Cardiac fibroblast (primary cell): ENCODE results near the gene CACNA1D.
A peak's percentile ranks its signal among the peaks of the same experiment; 100 is the strongest.

Experiments used
- DNase-seq, 2 donors: peaks; one replicate each; pipeline versions ENCODE4 v3.0.0 to v3.0.0-alpha.2; 2010; ENCODE audit warnings: low read depth in 2 of 2
- H3K4me3 ChIP-seq, 2 donors: replicated peaks in 1 of 2; 1 replicate in 1 of 2; 2 replicates in 1 of 2; pipeline ENCODE4 v1.5.1; 2011; ENCODE audit warnings: low read depth in 2 of 2, low read length in 2 of 2, mild to moderate bottlenecking in 2 of 2, moderate library complexity in 1 of 2
- TF ChIP-seq, protein P1 (sequence below): IDR thresholded peaks from one replicate; pipeline ENCODE4 v1.5.1; 2011; ENCODE audit warnings: low read depth, mild to moderate bottlenecking, low read length, inconsistent platforms

The CACNA1D gene

GRCh38 chr3:53665608-53666425, 171.4 kb downstream of the CACNA1D start:
- H3K4me3 ChIP-seq, result no peak overlapping the region
- TF ChIP-seq, protein P1, sequence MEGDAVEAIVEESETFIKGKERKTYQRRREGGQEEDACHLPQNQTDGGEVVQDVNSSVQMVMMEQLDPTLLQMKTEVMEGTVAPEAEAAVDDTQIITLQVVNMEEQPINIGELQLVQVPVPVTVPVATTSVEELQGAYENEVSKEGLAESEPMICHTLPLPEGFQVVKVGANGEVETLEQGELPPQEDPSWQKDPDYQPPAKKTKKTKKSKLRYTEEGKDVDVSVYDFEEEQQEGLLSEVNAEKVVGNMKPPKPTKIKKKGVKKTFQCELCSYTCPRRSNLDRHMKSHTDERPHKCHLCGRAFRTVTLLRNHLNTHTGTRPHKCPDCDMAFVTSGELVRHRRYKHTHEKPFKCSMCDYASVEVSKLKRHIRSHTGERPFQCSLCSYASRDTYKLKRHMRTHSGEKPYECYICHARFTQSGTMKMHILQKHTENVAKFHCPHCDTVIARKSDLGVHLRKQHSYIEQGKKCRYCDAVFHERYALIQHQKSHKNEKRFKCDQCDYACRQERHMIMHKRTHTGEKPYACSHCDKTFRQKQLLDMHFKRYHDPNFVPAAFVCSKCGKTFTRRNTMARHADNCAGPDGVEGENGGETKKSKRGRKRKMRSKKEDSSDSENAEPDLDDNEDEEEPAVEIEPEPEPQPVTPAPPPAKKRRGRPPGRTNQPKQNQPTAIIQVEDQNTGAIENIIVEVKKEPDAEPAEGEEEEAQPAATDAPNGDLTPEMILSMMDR, result no peak
- no peak for DNase-seq

DNA sequence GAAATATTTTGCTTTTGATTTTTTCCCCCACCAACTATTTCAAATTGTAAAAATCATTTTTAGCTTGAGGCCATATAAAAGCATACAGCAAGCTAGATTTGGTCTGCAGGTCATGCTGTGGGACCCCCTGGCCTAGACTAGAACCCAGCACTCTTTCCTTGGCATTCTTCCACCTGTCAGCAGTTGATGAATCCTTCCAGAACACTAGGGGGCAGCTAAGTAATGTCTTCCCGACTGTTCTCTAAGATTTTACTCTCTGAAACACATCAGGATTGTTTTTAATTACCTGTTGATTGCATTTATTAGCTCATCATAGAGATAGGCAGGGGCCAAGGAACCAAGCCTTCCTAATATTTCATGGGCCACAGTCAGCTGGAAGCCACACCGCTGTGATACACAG, 174.5 kb downstream of the CACNA1D start:
- TF ChIP-seq, protein P1, result peak; percentile 31
- peak in 1 of 2 donors; percentile 3 for DNase-seq
- no peak overlapping the region for H3K4me3 ChIP-seq

GRCh38 chr3:53670721-53671120, 176.3 kb downstream of the CACNA1D start:
- no peak overlapping the region for H3K4me3 ChIP-seq
- DNase-seq, result no peak
- TF ChIP-seq, protein P1, result no peak

DNA sequence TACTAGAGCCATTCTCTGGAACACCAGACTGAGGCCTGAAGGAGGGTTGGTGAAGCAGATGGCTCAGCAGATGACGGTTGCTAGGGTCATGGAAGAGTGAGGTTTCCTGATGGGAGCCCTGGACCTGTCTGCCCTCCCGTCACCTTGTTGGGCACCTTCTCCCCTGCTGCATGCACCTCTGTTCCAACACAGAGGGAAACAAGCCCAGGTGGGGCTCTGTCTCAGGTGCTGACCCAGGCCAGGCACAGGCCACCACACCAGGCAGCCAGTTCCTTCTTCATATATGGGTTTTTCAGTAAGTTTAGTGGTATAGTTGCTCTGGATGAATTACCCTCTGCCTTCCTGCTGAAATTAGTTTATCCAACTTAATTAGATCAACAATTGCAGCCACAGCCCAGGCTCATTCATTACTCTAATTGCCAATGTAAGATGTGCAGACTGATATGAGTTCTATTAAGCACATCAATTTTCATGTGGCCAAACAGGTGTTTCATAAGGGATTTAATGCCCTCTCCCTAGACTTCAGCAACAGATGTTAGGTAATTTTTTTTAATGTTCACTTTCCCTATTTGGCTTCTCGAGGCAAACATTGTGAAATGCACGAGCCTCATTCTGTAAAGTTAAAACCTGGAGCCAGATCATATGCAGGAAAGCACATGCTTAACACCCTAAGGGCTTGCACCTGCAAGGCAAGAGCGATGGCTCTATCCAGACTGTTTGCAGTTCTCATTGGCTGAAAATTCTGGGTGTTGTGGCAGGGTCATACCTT, 177.0 kb downstream of the CACNA1D start:
- no peak overlapping the region for H3K4me3 ChIP-seq
- no peak for DNase-seq
- TF ChIP-seq, protein P1, result no peak

- DNase-seq, result no peak
- H3K4me3 ChIP-seq, result no peak overlapping the region
- TF ChIP-seq, protein P1, result no peak
Observed at GRCh38 chr3:53671961-53672299, 177.5 kb downstream of the CACNA1D start.

GRCh38 chr3:53672981-53673380, 178.6 kb downstream of the CACNA1D start:
- TF ChIP-seq, protein P1, result no peak
- H3K4me3 ChIP-seq, result no peak overlapping the region
- no peak for DNase-seq
